HG03135 (cell line): Measurements from ENCODE around the gene NOC4L.

ENCODE experiments used
- ATAC-seq: cut with Tn5 transposase; IDR thresholded peaks from one replicate; pipeline ENCODE4 v1.9.1; 2021; ENCODE audit warnings: mild to moderate bottlenecking, moderate library complexity; ENCODE audit not compliant: unreplicated experiment

Gene NOC4L

GRCh38 chr12:132155771-132156572, 11.7 kb downstream of the NOC4L start:
- no peak for ATAC-seq

GRCh38 chr12:132156573-132157325, 12.5 kb downstream of the NOC4L start:
- ATAC-seq = no peak

GRCh38 chr12:132157733-132158409, 13.6 kb downstream of the NOC4L start:
- ATAC-seq = no peak

- ATAC-seq = no peak
Measured at GRCh38 chr12:132158677-132159554, 14.7 kb downstream of the NOC4L start.

GRCh38 chr12:132159555-132160003, 15.3 kb downstream of the NOC4L start:
- no peak for ATAC-seq

- no peak for ATAC-seq
Measured at GRCh38 chr12:132160016-132160415, 15.8 kb downstream of the NOC4L start.

- ATAC-seq = no peak
Measured at GRCh38 chr12:132160601-132161035, 16.4 kb downstream of the NOC4L start.

- ATAC-seq = no peak
Measured at GRCh38 chr12:132161036-132161781, 17.0 kb downstream of the NOC4L start.

GRCh38 chr12:132161796-132162507, 17.7 kb downstream of the NOC4L start:
- no peak for ATAC-seq

- ATAC-seq = no peak
Measured at GRCh38 chr12:132162508-132163031, 18.3 kb downstream of the NOC4L start.

GRCh38 chr12:132163041-132163910, 19.0 kb downstream of the NOC4L start:
- ATAC-seq = no peak

GRCh38 chr12:132163911-132164288, 19.6 kb downstream of the NOC4L start:
- ATAC-seq = no peak

- no peak for ATAC-seq
Measured at GRCh38 chr12:132164426-132164825, 20.2 kb downstream of the NOC4L start.

- ATAC-seq = no peak
Measured at GRCh38 chr12:132165584-132165983, 21.3 kb downstream of the NOC4L start.

- no peak for ATAC-seq
Measured at GRCh38 chr12:132166093-132166492, 21.8 kb downstream of the NOC4L start.

GRCh38 chr12:132166801-132167591, 22.7 kb downstream of the NOC4L start:
- ATAC-seq = no peak

- no peak for ATAC-seq
Measured at GRCh38 chr12:132167611-132168310, 23.5 kb downstream of the NOC4L start.
